ENCODE measurements around the gene CD244.

Gene CD244

GRCh38 chr1:160781914-160782689, 80.6 kb downstream of the CD244 start:
- no peak for DNase-seq (ENCODE audit: low read depth, low spot score)

- DNase-seq (ENCODE audit: low read depth, low spot score) = no peak
Observed at GRCh38 chr1:160781186-160781766, 81.4 kb downstream of the CD244 start.

- no peak for DNase-seq (ENCODE audit: low read depth, low spot score)
Observed at GRCh38 chr1:160780398-160780755, 82.3 kb downstream of the CD244 start.
